ENCODE data around the gene SLC25A45.

- TF ChIP-seq CTCF (IDR thresholded peaks at IDR 0.05; ENCODE audit: insufficient read depth, low read depth, low read length) (no peak), EZH2 (IDR thresholded peaks at IDR 0.05; ENCODE audit: insufficient read depth, low read length) (no peak)
Observed at GRCh38 chr11:65429724-65430405, 47.4 kb upstream of the SLC25A45 start.
